HFFc6 (cell line): ENCODE results near the gene CCNYL1. TPM values are rescaled to one million over a fixed set of nuclear protein-coding genes. Genes with fewer than 3 reads are reported as not detected.
"Not testable (repeated sequence)": the region's sequence is repeated elsewhere in the genome, so short reads cannot be mapped to it uniquely, and the experiment has no call there.

Experiments used
- DNase-seq: peaks from one replicate; pipeline ENCODE4 v3.0.0-alpha.2; 2018
- H3K27ac Mint-ChIP-seq: 2 replicates; pipeline ENCODE4 v1.8.0; 2020; ENCODE audit warnings: mild to moderate bottlenecking, mixed read lengths
- H3K27me3 Mint-ChIP-seq: 2 replicates; pipeline ENCODE4 v1.8.0; 2021; ENCODE audit warnings: mild to moderate bottlenecking, moderate library complexity, mixed read lengths; ENCODE audit not compliant: insufficient read depth
- H3K36me3 Mint-ChIP-seq: 2 replicates; pipeline ENCODE4 v1.8.0; 2021; ENCODE audit warnings: low read depth, mixed read lengths
- H3K4me1 Mint-ChIP-seq: 2 replicates; pipeline ENCODE4 v1.8.0; 2020; ENCODE audit warnings: low read depth, mixed read lengths
- H3K4me3 Mint-ChIP-seq: 2 replicates; pipeline ENCODE4 v1.8.0; 2020; ENCODE audit warnings: mild to moderate bottlenecking, moderate library complexity, mixed read lengths
- H3K9me3 Mint-ChIP-seq: 2 replicates; pipeline ENCODE4 v1.8.0; 2020; ENCODE audit warnings: mild to moderate bottlenecking, mixed read lengths
- CTCF ChIP-seq: fragments of 200-600 bp; sonication (generic); IDR thresholded peaks from 2 replicates; pipeline ENCODE4 v1.5.0; 2021; ENCODE audit warnings: antibody characterized with exemption, mild to moderate bottlenecking
- total RNA-seq, 6 experiments: library from RNA; stranded (reverse); fragmentation: NEBNext Ultra II Directional; extraction: Animal tissue kit (Norgen Biotek cat#: 25700); gene quantifications; 2 replicates in 1 of 6; 3 replicates in 5 of 6; pipeline ENCODE4 v1.2.3, GENCODE V29; 2021

The CCNYL1 gene
- total RNA-seq, 6 experiments from 2014 or later = 13.3 to 21.7 (median 17.5) TPM

- peaks cover 18% of the 10 kb centered on the region for H3K4me1 Mint-ChIP-seq
- H3K36me3 Mint-ChIP-seq = no peaks in the 10 kb centered on the region
- H3K9me3 Mint-ChIP-seq = no peaks in the 10 kb centered on the region
- H3K4me3 Mint-ChIP-seq = no peak overlapping the region
- peaks cover 14% of the 10 kb centered on the region for H3K27me3 Mint-ChIP-seq
- H3K27ac Mint-ChIP-seq = no peak overlapping the region
- no peak for TF ChIP-seq CTCF
- no peak for DNase-seq
Observed at GRCh38 chr2:207683438-207683837, 28.0 kb upstream of the CCNYL1 start.

- peak overlapping the region; percentile 40 for H3K27ac Mint-ChIP-seq
Observed at GRCh38 chr2:207683879-207684627, 27.4 kb upstream of the CCNYL1 start.

GRCh38 chr2:207686812-207687211 lies 24.6 kb upstream of the CCNYL1 start:
- Mint-ChIP-seq H3K27me3 (peaks cover 15% of the 10 kb centered on the region), H3K4me3 (no peak overlapping the region), H3K36me3 (no peaks in the 10 kb centered on the region), H3K27ac (no peak overlapping the region), H3K9me3 (no peaks in the 10 kb centered on the region), H3K4me1 (peaks cover 18% of the 10 kb centered on the region)
- no peak for TF ChIP-seq CTCF
- no peak for DNase-seq

More at GRCh38 chr2:207683879-207684627, 27.4 kb upstream of the CCNYL1 start:
- DNase-seq = peak; percentile 79
- no peak for TF ChIP-seq CTCF
- Mint-ChIP-seq H3K4me3 (0 out of 2 replicates have a peak overlapping the region, but pooled peaks have one; percentile 13), H3K27me3 (peaks cover 15% of the 10 kb centered on the region), H3K36me3 (no peaks in the 10 kb centered on the region), H3K4me1 (peaks cover 18% of the 10 kb centered on the region), H3K9me3 (no peaks in the 10 kb centered on the region)

- no peak for DNase-seq
- TF ChIP-seq CTCF = no peak
- Mint-ChIP-seq H3K4me1 (peaks cover 10% of the 10 kb centered on the region), H3K27me3 (peaks cover 17% of the 10 kb centered on the region), H3K4me3 (no peak overlapping the region), H3K36me3 (no peaks in the 10 kb centered on the region), H3K9me3 (no peaks in the 10 kb centered on the region), H3K27ac (no peak overlapping the region)
Observed at GRCh38 chr2:207688597-207688996, 22.8 kb upstream of the CCNYL1 start.

GRCh38 chr2:207690845-207691461 lies 20.5 kb upstream of the CCNYL1 start:
- not testable (repeated sequence) for H3K9me3 Mint-ChIP-seq, H3K27ac Mint-ChIP-seq, H3K4me3 Mint-ChIP-seq, H3K36me3 Mint-ChIP-seq, DNase-seq
- Mint-ChIP-seq H3K4me1 (peaks cover 12% of the 10 kb centered on the region), H3K27me3 (peaks cover 17% of the 10 kb centered on the region)
